Lower lobe of right lung (tissue), 2 donors: ENCODE measurements around the gene GMDS. TPM values are rescaled to one million over a fixed set of nuclear protein-coding genes. Genes with fewer than 3 reads are reported as not detected.

ENCODE experiments used
- ATAC-seq, 2 donors: fragments of 200-7000 bp; cut with Tn5 transposase; one replicate each; pipeline ENCODE4 v1.9.1; 2020 to 2022; ENCODE audit warnings: mild to moderate bottlenecking in 2 of 2, moderate library complexity in 2 of 2
- DNase-seq: peaks from one replicate; pipeline ENCODE4 v3.0.0-alpha.2; 2020
- H3K27ac ChIP-seq: fragments of 200-600 bp; one replicate; pipeline ENCODE4 v1.8.0; 2022
- H3K27me3 ChIP-seq: fragments of 200-600 bp; one replicate; pipeline ENCODE4 v1.8.0; 2022; ENCODE audit warnings: low read depth
- H3K36me3 ChIP-seq: fragments of 200-600 bp; one replicate; pipeline ENCODE4 v1.8.0; 2022; ENCODE audit warnings: mild to moderate bottlenecking
- H3K4me1 ChIP-seq: fragments of 200-600 bp; one replicate; pipeline ENCODE4 v1.8.0; 2022
- H3K4me3 ChIP-seq: fragments of 200-600 bp; one replicate; pipeline ENCODE4 v1.8.0; 2022; ENCODE audit warnings: mild to moderate bottlenecking
- H3K9me3 ChIP-seq: fragments of 200-600 bp; one replicate; pipeline ENCODE4 v1.8.0; 2022
- CTCF ChIP-seq: fragments of 200-600 bp; IDR thresholded peaks from one replicate; pipeline ENCODE4 v1.8.0; 2022; ENCODE audit warnings: antibody characterized with exemption, mild to moderate bottlenecking
- intact Hi-C: fragments of 100-400 bp; cut with DNase I; formaldehyde crosslinking; loops from one replicate; pipeline ENCODE4 v1.11.0; 2022
- total RNA-seq: library from RNA; stranded (reverse); fragmentation: NEBNext Ultra II Directional; extraction: Animal tissue kit (Norgen Biotek cat#: 25700); gene quantifications from one replicate; pipeline ENCODE4 v1.2.1, GENCODE V29; 2021
- donor health status: DM: no; HTN: yes; CAD: no; lungs with severe emphysema.

Gene GMDS
- total RNA-seq, 1 donor from 2014 or later: 12.7 TPM

- Histone ChIP-seq H3K36me3 (no peaks in the 10 kb centered on the region), H3K9me3 (no peaks in the 10 kb centered on the region), H3K27ac (no peak overlapping the region), H3K4me3 (no peak overlapping the region), H3K27me3 (no peaks in the 10 kb centered on the region), H3K4me1 (no peaks in the 10 kb centered on the region)
- DNase-seq (no peak), ATAC-seq (no peak)
- intact Hi-C loops: no loop called here
- TF ChIP-seq CTCF: no peak
Observed at GRCh38 chr6:1664329-1664728, 581.1 kb downstream of the GMDS start.

DNA sequence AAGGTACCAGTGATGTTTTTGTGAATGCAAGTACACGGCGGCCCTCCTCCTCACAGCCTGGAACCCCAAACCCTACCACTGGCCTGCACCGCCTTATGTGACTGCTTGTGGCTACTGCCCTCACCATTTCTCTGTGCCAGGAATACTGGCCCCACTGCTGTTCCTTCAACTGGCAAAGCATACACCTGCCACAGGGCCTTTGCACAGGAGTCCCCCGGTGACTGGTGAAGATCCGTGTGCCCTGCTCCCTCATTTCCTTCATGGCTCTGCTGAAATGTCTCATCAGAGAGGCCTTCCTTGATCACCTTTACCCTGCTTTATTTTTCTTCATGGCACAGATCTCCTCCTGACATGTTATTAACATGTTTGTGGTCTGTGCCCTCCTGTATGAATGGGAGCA lies 581.9 kb downstream of the GMDS start:
- H3K36me3 ChIP-seq: no peaks in the 10 kb centered on the region
- no peak overlapping the region for H3K27ac ChIP-seq
- no peak for ATAC-seq
- H3K4me1 ChIP-seq: no peaks in the 10 kb centered on the region
- no peaks in the 10 kb centered on the region for H3K9me3 ChIP-seq
- H3K4me3 ChIP-seq: no peak overlapping the region
- no peak for DNase-seq
- intact Hi-C loops: no loop called here
- H3K27me3 ChIP-seq: no peaks in the 10 kb centered on the region
- TF ChIP-seq CTCF: no peak

- Histone ChIP-seq H3K36me3 (no peaks in the 10 kb centered on the region), H3K27ac (no peak overlapping the region), H3K4me1 (no peaks in the 10 kb centered on the region), H3K27me3 (no peaks in the 10 kb centered on the region), H3K4me3 (no peak overlapping the region), H3K9me3 (no peaks in the 10 kb centered on the region)
- intact Hi-C loops: no loop called here
- DNase-seq (no peak), ATAC-seq (no peak)
- no peak for TF ChIP-seq CTCF
Observed at GRCh38 chr6:1662534-1662933, 582.9 kb downstream of the GMDS start.

- DNase-seq: no peak
- Histone ChIP-seq H3K9me3 (no peaks in the 10 kb centered on the region), H3K4me3 (no peak overlapping the region), H3K27ac (no peak overlapping the region), H3K27me3 (no peaks in the 10 kb centered on the region), H3K4me1 (no peaks in the 10 kb centered on the region), H3K36me3 (no peaks in the 10 kb centered on the region)
- ATAC-seq: no peak
- TF ChIP-seq CTCF: no peak
- intact Hi-C loops: no loop called here
Observed at GRCh38 chr6:1659816-1660215, 585.6 kb downstream of the GMDS start.

- Histone ChIP-seq H3K27ac (no peak overlapping the region), H3K27me3 (no peaks in the 10 kb centered on the region), H3K36me3 (no peaks in the 10 kb centered on the region), H3K4me3 (no peak overlapping the region), H3K9me3 (no peaks in the 10 kb centered on the region), H3K4me1 (no peaks in the 10 kb centered on the region)
- DNase-seq (no peak), ATAC-seq (no peak)
- no peak for TF ChIP-seq CTCF
- intact Hi-C loops: no loop called here
Observed at GRCh38 chr6:1658212-1659005, 587.0 kb downstream of the GMDS start.
